Measurements from ENCODE around the gene TUSC2. TPM values are rescaled to one million over a fixed set of nuclear protein-coding genes. Genes with fewer than 3 reads are reported as not detected.
A peak's percentile ranks its signal among the peaks of the same experiment; 100 is the strongest.
"Not testable (repeated sequence)": the region's sequence is repeated elsewhere in the genome, so short reads cannot be mapped to it uniquely, and the experiment has no call there.

Gene TUSC2
- total RNA-seq, 1 experiment from 2014 or later: 35.3 TPM

DNA sequence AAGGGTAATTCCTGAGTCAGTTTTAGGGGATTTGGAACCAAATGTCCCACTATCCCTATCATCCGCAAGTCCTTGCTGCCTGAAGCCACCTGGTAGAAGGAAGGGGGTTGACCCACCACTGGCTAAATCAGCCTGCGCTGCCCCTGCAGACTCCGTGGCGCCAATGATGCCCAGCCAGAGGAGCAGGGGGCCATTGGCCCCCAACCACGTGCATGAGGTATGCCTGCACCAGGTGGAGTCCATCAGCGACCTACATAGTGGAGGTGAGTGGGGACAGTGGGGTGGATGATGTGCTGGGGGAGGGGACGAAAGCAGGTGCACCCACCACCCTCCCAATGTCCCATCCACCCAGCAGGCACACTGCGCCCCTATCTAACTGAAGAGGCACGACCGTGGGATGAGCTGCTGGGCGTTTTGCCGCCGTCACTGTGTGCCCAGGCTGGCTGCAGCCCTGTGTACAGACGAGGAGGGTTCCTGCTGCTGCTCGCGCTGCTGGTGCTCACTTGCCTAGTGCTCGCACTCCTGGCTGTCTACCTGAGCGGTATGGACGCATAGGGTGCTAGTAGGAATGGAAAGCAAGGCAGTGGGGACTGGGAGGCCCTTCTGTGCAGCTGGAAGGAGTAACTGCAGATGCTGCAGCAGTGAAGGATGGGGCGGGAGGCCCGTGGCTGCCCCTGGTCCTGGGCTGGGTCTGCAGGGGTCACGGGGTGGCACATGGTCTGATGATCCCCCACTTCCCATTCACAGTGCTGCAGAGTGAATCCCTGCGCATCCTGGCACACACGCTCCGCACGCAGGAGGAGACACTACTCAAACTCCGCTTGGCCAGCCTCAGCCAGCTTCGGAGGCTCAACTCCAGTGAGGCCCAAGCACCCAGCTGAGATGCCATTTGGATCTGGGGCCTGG lies 41.4 kb downstream of the TUSC2 start:
- Histone ChIP-seq H3K27ac (ENCODE audit: low read length) (no peak overlapping the region), H3K9me3 (ENCODE audit: control insufficient read depth, insufficient read depth, low read depth, low read length) (no peaks in the 10 kb centered on the region), H3K4me3 (ENCODE audit: low read depth in 2 of 2, low read length in 2 of 2) (no peak overlapping the region), H3K4me1 (ENCODE audit: control insufficient read depth, insufficient read depth, low read length) (peaks cover 3% of the 10 kb centered on the region; the same call in 1 of the 2 replicates), H3K27me3 (ENCODE audit: control insufficient read depth, insufficient read depth, low read length) (no peaks in the 10 kb centered on the region), H3K36me3 (ENCODE audit: control insufficient read depth, insufficient read depth, low read length) (no peaks in the 10 kb centered on the region)
- DNase-seq (ENCODE audit: low read depth, low spot score) (no peak), ATAC-seq (peak; percentile 31; the same call in 1 of the 2 replicates)
- ChIA-PET CTCF (no interaction called here), POLR2A (no interaction called here)
- in situ Hi-C loops (cut with HindIII; ENCODE audit: low pct_unique_long_range_greater_than_20kb, low sequenced_read_pairs) (no loop called here), intact Hi-C loops (cut with micrococcal nuclease; ENCODE audit: unreplicated experiment) (no loop called here)
- TF ChIP-seq SIN3A (IDR thresholded peaks at IDR 0.05; ENCODE audit: borderline replicate concordance, insufficient read depth, low read depth, low read length): no peak
- BruUV-seq (replicated peaks): no TSS peak

DNA sequence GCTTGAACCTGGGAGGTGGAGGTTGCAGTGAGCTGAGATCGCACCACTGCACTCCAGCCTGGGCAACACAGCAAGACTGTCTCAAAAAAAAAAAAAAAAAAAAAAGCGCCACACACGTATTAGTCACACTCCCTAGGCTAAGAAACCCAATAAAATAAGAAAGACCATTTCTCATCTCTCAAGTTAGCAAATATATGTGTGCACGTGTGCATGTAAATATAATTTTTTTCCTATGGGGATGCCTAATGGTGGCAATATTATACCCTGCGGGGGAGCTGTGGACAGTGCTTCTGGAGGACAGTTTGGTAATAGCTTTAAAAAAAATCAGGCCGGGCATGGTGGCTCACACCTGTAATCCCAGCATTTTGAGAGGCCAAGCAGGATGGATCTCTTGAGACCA lies 43.9 kb downstream of the TUSC2 start:
- H3K4me3 ChIP-seq (ENCODE audit: low read depth in 2 of 2, low read length in 2 of 2); BruUV-seq (replicated peaks); CTCF ChIA-PET; H3K9me3 ChIP-seq (ENCODE audit: control insufficient read depth, insufficient read depth, low read depth, low read length); H3K4me1 ChIP-seq (ENCODE audit: control insufficient read depth, insufficient read depth, low read length); in situ Hi-C loops (cut with HindIII; ENCODE audit: low pct_unique_long_range_greater_than_20kb, low sequenced_read_pairs); H3K27me3 ChIP-seq (ENCODE audit: control insufficient read depth, insufficient read depth, low read length); H3K27ac ChIP-seq (ENCODE audit: low read length); DNase-seq (ENCODE audit: low read depth, low spot score); H3K36me3 ChIP-seq (ENCODE audit: control insufficient read depth, insufficient read depth, low read length); intact Hi-C loops (cut with micrococcal nuclease; ENCODE audit: unreplicated experiment); POLR2A ChIA-PET: not testable (repeated sequence)
- ATAC-seq: 0 out of 2 replicates have a peak, but pooled peaks have one; percentile 20

DNA sequence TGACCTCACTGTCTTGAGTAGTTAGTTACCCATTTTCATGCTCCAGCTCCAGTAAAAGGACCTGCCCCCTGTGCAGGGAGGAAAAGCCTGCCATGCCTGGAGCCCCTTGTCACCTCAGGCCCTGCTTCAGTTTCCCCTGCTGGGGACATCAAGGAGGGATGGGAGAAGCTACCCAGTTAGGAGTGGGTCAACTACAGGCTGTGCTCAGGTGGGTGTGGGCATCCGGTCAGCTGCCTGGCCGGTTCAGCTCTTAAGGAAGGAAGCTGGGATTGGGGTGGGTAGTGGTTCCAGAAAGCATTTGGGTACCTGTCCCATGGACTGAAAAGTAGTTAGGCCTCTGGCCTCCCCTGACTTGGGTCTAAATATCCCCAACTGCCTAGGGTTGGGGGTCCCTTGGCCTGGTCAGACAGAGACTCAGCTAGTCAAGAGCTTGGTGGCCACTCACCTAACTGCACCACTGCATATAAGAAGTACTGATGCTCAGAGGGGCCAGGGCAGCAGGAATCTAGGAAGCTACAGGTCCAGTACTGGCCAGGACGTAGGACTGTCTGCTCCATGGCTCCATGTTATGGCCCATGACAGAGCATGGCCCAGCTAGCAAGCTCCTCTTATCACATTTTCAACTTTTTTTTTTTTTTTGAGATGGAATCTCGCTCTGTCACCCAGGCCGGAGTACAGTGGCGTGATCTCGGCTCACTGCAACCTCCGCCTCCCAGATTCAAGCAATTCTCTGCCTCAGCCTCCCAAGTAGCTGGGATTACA lies 48.6 kb downstream of the TUSC2 start:
- DNase-seq (ENCODE audit: low read depth, low spot score) (no peak), ATAC-seq (no peak)
- Histone ChIP-seq H3K4me1 (ENCODE audit: control insufficient read depth, insufficient read depth, low read length) (no peaks in the 10 kb centered on the region), H3K27me3 (ENCODE audit: control insufficient read depth, insufficient read depth, low read length) (no peaks in the 10 kb centered on the region), H3K4me3 (ENCODE audit: low read depth in 2 of 2, low read length in 2 of 2) (no peak overlapping the region), H3K36me3 (ENCODE audit: control insufficient read depth, insufficient read depth, low read length) (no peaks in the 10 kb centered on the region), H3K27ac (ENCODE audit: low read length) (no peak overlapping the region), H3K9me3 (ENCODE audit: control insufficient read depth, insufficient read depth, low read depth, low read length) (no peaks in the 10 kb centered on the region)
- no TSS peak for BruUV-seq (replicated peaks)
- in situ Hi-C loops (cut with HindIII; ENCODE audit: low pct_unique_long_range_greater_than_20kb, low sequenced_read_pairs): no loop called here
- intact Hi-C loops (cut with micrococcal nuclease; ENCODE audit: unreplicated experiment): no loop called here
- no peak for TF ChIP-seq SIN3A (IDR thresholded peaks at IDR 0.05; ENCODE audit: borderline replicate concordance, insufficient read depth, low read depth, low read length)
- POLR2A ChIA-PET: no interaction called here
- CTCF ChIA-PET: interaction anchor here (0.6 kb wide), 2 partner anchors 25 to 32 kb away, joined by 4 to 6 read pairs; no protein-coding TSS in a partner anchor

GRCh38 chr3:50278880-50279224 lies 49.2 kb downstream of the TUSC2 start, which contains the start of gene LSMEM2:
Gene LSMEM2 (plus strand): TSS chr3:50279087. CDS start chr3:50279114, 27 bp downstream.
- intact Hi-C loops (cut with micrococcal nuclease; ENCODE audit: unreplicated experiment): no loop called here
- ChIA-PET CTCF (no interaction called here), POLR2A (no interaction called here)
- Histone ChIP-seq H3K36me3 (ENCODE audit: control insufficient read depth, insufficient read depth, low read length) (no peaks in the 10 kb centered on the region), H3K27ac (ENCODE audit: low read length) (no peak within 1 kb of the TSS), H3K4me3 (ENCODE audit: low read depth in 2 of 2, low read length in 2 of 2) (no peak within 1 kb of the TSS), H3K9me3 (ENCODE audit: control insufficient read depth, insufficient read depth, low read depth, low read length) (no peaks in the 10 kb centered on the region), H3K27me3 (ENCODE audit: control insufficient read depth, insufficient read depth, low read length) (no peaks in the 10 kb centered on the region), H3K4me1 (ENCODE audit: control insufficient read depth, insufficient read depth, low read length) (no peaks in the 10 kb centered on the region; the same call in 1 of the 2 replicates)
- ATAC-seq (no peak), DNase-seq (ENCODE audit: low read depth, low spot score) (no peak)
- BruUV-seq (replicated peaks): no TSS peak
- in situ Hi-C loops (cut with HindIII; ENCODE audit: low pct_unique_long_range_greater_than_20kb, low sequenced_read_pairs): no loop called here
- no peak for TF ChIP-seq SIN3A (IDR thresholded peaks at IDR 0.05; ENCODE audit: borderline replicate concordance, insufficient read depth, low read depth, low read length)
- TF ChIP-seq, protein P1, sequence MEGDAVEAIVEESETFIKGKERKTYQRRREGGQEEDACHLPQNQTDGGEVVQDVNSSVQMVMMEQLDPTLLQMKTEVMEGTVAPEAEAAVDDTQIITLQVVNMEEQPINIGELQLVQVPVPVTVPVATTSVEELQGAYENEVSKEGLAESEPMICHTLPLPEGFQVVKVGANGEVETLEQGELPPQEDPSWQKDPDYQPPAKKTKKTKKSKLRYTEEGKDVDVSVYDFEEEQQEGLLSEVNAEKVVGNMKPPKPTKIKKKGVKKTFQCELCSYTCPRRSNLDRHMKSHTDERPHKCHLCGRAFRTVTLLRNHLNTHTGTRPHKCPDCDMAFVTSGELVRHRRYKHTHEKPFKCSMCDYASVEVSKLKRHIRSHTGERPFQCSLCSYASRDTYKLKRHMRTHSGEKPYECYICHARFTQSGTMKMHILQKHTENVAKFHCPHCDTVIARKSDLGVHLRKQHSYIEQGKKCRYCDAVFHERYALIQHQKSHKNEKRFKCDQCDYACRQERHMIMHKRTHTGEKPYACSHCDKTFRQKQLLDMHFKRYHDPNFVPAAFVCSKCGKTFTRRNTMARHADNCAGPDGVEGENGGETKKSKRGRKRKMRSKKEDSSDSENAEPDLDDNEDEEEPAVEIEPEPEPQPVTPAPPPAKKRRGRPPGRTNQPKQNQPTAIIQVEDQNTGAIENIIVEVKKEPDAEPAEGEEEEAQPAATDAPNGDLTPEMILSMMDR (IDR thresholded peaks at IDR 0.05): no peak
- no peak for TF ChIP-seq TCF7L2 (IDR thresholded peaks at IDR 0.05; ENCODE audit: low read depth, low read length)
- no peak for TF ChIP-seq REST (IDR thresholded peaks at IDR 0.05; ENCODE audit: insufficient read depth in 1 of 2, low read depth in 2 of 2, low read length in 1 of 2)

Measured in Panc1 (cell line).